Gastroesophageal sphincter (tissue), 4 donors: ENCODE measurements around the gene EIF3D. TPM values are rescaled to one million over a fixed set of nuclear protein-coding genes. Genes with fewer than 3 reads are reported as not detected.

ENCODE experiments used
- ATAC-seq: fragments of 150-250 bp; one replicate; pipeline ENCODE4 v1.9.1; 2016; ENCODE audit warnings: mild to moderate bottlenecking, moderate library complexity
- H3K27ac ChIP-seq, 4 donors: fragments of 200-600 bp; sonication (generic) in 3 of 4; 1 replicate in 3 of 4; 2 replicates in 1 of 4; pipeline ENCODE4 v1.5.1; 2016 to 2019
- H3K27me3 ChIP-seq: fragments of 200-600 bp; sonication (generic); one replicate; pipeline ENCODE4 v1.5.1; 2019
- H3K36me3 ChIP-seq, 2 donors: fragments of 200-600 bp; sonication (generic); one replicate each; pipeline ENCODE4 v1.5.1; 2019; ENCODE audit warnings: control low read depth in 1 of 2
- H3K4me1 ChIP-seq, 3 donors: fragments of 200-600 bp; sonication (generic); 1 replicate in 2 of 3; 2 replicates in 1 of 3; pipeline ENCODE4 v1.5.1; 2016 to 2019; ENCODE audit warnings: control low read depth in 2 of 3
- H3K4me3 ChIP-seq, 2 donors: fragments of 200-600 bp; sonication (generic); one replicate each; pipeline ENCODE4 v1.5.1; 2019; ENCODE audit warnings: mild to moderate bottlenecking in 1 of 2, moderate library complexity in 1 of 2
- H3K9me3 ChIP-seq, 3 donors: fragments of 200-600 bp; sonication (generic); one replicate each; pipeline ENCODE4 v1.5.1; 2017 to 2019; ENCODE audit warnings: control low read depth in 2 of 3
- CTCF ChIP-seq, 4 experiments: fragments of 200-600 bp in 2 of 4; fragments of 450-650 bp in 2 of 4; sonication (generic) in 1 of 4; IDR thresholded peaks; one replicate each; pipeline ENCODE4 v1.5.1; 2017 to 2019; ENCODE audit warnings: antibody characterized with exemption in 4 of 4, mild to moderate bottlenecking in 2 of 4, moderate library complexity in 2 of 4
- EP300 ChIP-seq: sonication (generic); formaldehyde crosslinking; IDR thresholded peaks from one replicate; pipeline ENCODE4 v1.6.1; 2017; ENCODE audit warnings: antibody characterized with exemption, mild to moderate bottlenecking
- POLR2A ChIP-seq, 2 donors: fragments of 450-650 bp; IDR thresholded peaks; one replicate each; pipeline ENCODE4 v1.6.1; 2017; ENCODE audit warnings: antibody characterized with exemption in 2 of 2, mild to moderate bottlenecking in 2 of 2, moderate library complexity in 1 of 2
- POLR2AphosphoS5 ChIP-seq: sonication (generic); formaldehyde crosslinking; IDR thresholded peaks from one replicate; pipeline ENCODE4 v1.6.1; 2017; ENCODE audit warnings: antibody characterized with exemption
- WGBS, 2 donors: methylation state at CpG; one replicate each; pipeline ENCODE4 v1.1.5; 2018; ENCODE audit warnings: low coverage in 1 of 2; 5-methylcytosine and 5-hydroxymethylcytosine counted together
- total RNA-seq, 4 donors: library from RNA; depleted of rRNA; stranded (reverse); fragments of >200 nt; gene quantifications; one replicate each; pipeline ENCODE4 v1.1.0, GENCODE V29; 2016

Gene EIF3D
- total RNA-seq, 4 donors from 2014 or later: 244 to 309 (median 271) TPM

- 46 to 52% methylated on average over 9 to 14 of the region's 14 CpGs for WGBS, 2 donors
- no peak for ATAC-seq
- H3K27ac ChIP-seq: peak overlapping the region; percentile 87 to 95 (median 92)
- H3K36me3 ChIP-seq: peaks cover 0 to 39% of the 10 kb centered on the region in 2 donors
- H3K4me1 ChIP-seq: peaks cover 0 to 95% (median 51%) of the 10 kb centered on the region in 3 donors
- no peaks in the 10 kb centered on the region for H3K27me3 ChIP-seq
- TF ChIP-seq POLR2AphosphoS5 (peak; percentile 52), EP300 (no peak)
- H3K9me3 ChIP-seq: no peaks in the 10 kb centered on the region
- no peak overlapping the region for H3K4me3 ChIP-seq
These were observed 59.8 kb downstream of the EIF3D start for GRCh38 chr22:36469094-36469710.

GRCh38 chr22:36467946-36468345 lies 61.0 kb downstream of the EIF3D start:
- ATAC-seq: no peak

GRCh38 chr22:36467042-36467810 lies 61.7 kb downstream of the EIF3D start:
- Histone ChIP-seq H3K4me3 (no peak overlapping the region), H3K9me3 (no peaks in the 10 kb centered on the region), H3K27ac (peak overlapping the region; percentile 87 to 95 (median 92)), H3K27me3 (no peaks in the 10 kb centered on the region), H3K36me3 (peaks cover 0 to 20% of the 10 kb centered on the region in 2 donors), H3K4me1 (peaks cover 0 to 83% (median 50%) of the 10 kb centered on the region in 3 donors)
- 22 to 52% methylated on average over 6 to 7 of the region's 14 CpGs for WGBS, 2 donors
- ATAC-seq: no peak
- TF ChIP-seq CTCF (IDR thresholded peaks at IDR 0.05): no peak
- TF ChIP-seq POLR2AphosphoS5: peak; percentile 3

More at GRCh38 chr22:36467946-36468345, 61.0 kb downstream of the EIF3D start:
- Histone ChIP-seq H3K27me3 (no peaks in the 10 kb centered on the region), H3K4me3 (no peak overlapping the region), H3K9me3 (no peaks in the 10 kb centered on the region), H3K36me3 (peaks cover 0 to 27% of the 10 kb centered on the region in 2 donors), H3K27ac (peak overlapping the region; percentile 87 to 95 (median 92)), H3K4me1 (peaks cover 0 to 85% (median 48%) of the 10 kb centered on the region in 3 donors)
- no peak for TF ChIP-seq EP300
- no peak for TF ChIP-seq POLR2AphosphoS5
- TF ChIP-seq CTCF (IDR thresholded peaks at IDR 0.05): no peak
- TF ChIP-seq POLR2A (IDR thresholded peaks at IDR 0.05): no peak
- WGBS, 2 donors: 50% methylated on average over 2 of the region's 7 CpGs; no CpG with 5 or more reads in 1 of the 2 donors

GRCh38 chr22:36466258-36466657 lies 62.7 kb downstream of the EIF3D start:
- ATAC-seq: no peak
- Histone ChIP-seq H3K36me3 (peaks cover 0 to 18% of the 10 kb centered on the region in 2 donors), H3K4me3 (no peak overlapping the region), H3K27me3 (no peaks in the 10 kb centered on the region), H3K27ac (peak overlapping the region; percentile 87 to 95 (median 92)), H3K4me1 (peaks cover 0 to 88% (median 57%) of the 10 kb centered on the region in 3 donors), H3K9me3 (no peaks in the 10 kb centered on the region)
- WGBS, 2 donors: no CpG with 5 or more reads among the region's 7 CpGs
- TF ChIP-seq POLR2AphosphoS5 (no peak), CTCF (IDR thresholded peaks at IDR 0.05) (no peak), EP300 (no peak), POLR2A (IDR thresholded peaks at IDR 0.05) (no peak)

- 12 to 25% methylated on average over 2 to 7 of the region's 25 CpGs for WGBS, 2 donors
- peaks cover 0 to 84% (median 55%) of the 10 kb centered on the region in 3 donors for H3K4me1 ChIP-seq
- no peaks in the 10 kb centered on the region for H3K27me3 ChIP-seq
- TF ChIP-seq POLR2AphosphoS5 (peak; percentile 91), EP300 (no peak)
- H3K4me3 ChIP-seq: no peak overlapping the region
- peak; percentile 77 for ATAC-seq
- H3K36me3 ChIP-seq: peaks cover 0 to 12% of the 10 kb centered on the region in 2 donors
- no peaks in the 10 kb centered on the region for H3K9me3 ChIP-seq
- peak overlapping the region; percentile 87 to 95 (median 92) for H3K27ac ChIP-seq
These were observed 63.5 kb downstream of the EIF3D start for GRCh38 chr22:36465232-36466021.
